Peyer's patch (tissue), 4 donors: Measurements from ENCODE around the gene KCNJ6.

Source experiments
- POLR2A ChIP-seq, 2 donors: fragments of 450-650 bp; IDR thresholded peaks; one replicate each; pipeline ENCODE4 v1.5.1; 2017; ENCODE audit warnings: antibody characterized with exemption in 2 of 2, mild to moderate bottlenecking in 2 of 2, moderate library complexity in 2 of 2
- TF ChIP-seq, protein P1 (sequence below), 6 experiments: fragments of 450-650 bp in 4 of 6; fragments of 200-600 bp in 2 of 6; sonication (generic) in 1 of 6; IDR thresholded peaks; one replicate each; pipeline ENCODE4 v1.5.1; 2017 to 2019; ENCODE audit warnings: antibody characterized with exemption in 6 of 6, mild to moderate bottlenecking in 3 of 6, moderate library complexity in 1 of 6

DNA sequence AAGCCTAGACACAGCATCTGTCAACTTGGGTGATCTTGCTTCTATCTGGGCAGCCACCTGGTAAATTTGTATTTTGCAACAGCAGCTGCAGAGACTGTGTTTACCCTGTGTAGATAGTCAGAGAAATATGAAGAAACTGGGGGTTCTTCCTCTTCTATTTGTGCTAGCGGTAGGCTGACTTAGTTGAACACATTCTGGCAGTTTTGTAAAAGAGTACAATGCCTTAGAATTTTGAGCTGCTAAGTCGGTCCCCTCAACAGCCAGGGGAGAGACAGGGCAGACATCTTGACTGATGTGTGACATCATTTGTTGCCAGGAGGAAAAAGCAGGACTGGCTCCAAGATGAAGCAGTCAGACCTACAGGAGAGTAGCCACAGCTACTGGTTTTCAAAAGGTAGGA, 53.7 kb downstream of the KCNJ6 start:
- TF ChIP-seq, protein P1, sequence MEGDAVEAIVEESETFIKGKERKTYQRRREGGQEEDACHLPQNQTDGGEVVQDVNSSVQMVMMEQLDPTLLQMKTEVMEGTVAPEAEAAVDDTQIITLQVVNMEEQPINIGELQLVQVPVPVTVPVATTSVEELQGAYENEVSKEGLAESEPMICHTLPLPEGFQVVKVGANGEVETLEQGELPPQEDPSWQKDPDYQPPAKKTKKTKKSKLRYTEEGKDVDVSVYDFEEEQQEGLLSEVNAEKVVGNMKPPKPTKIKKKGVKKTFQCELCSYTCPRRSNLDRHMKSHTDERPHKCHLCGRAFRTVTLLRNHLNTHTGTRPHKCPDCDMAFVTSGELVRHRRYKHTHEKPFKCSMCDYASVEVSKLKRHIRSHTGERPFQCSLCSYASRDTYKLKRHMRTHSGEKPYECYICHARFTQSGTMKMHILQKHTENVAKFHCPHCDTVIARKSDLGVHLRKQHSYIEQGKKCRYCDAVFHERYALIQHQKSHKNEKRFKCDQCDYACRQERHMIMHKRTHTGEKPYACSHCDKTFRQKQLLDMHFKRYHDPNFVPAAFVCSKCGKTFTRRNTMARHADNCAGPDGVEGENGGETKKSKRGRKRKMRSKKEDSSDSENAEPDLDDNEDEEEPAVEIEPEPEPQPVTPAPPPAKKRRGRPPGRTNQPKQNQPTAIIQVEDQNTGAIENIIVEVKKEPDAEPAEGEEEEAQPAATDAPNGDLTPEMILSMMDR (IDR thresholded peaks at IDR 0.05): no peak
- no peak for TF ChIP-seq POLR2A (IDR thresholded peaks at IDR 0.05)
